Colonic mucosa (tissue), 4 donors: ENCODE measurements around the gene AFTPH. TPM values are rescaled to one million over a fixed set of nuclear protein-coding genes. Genes with fewer than 3 reads are reported as not detected.
A peak's percentile ranks its signal among the peaks of the same experiment; 100 is the strongest.

Source experiments
- DNase-seq: peaks from one replicate; pipeline ENCODE4 v3.0.0-alpha.2; 2020
- H3K27ac ChIP-seq: fragments of 200-600 bp; one replicate; pipeline ENCODE4 v1.8.0; 2021
- H3K27me3 ChIP-seq: fragments of 200-600 bp; one replicate; pipeline ENCODE4 v1.8.0; 2021
- H3K36me3 ChIP-seq: fragments of 200-600 bp; one replicate; pipeline ENCODE4 v1.8.0; 2021
- H3K4me1 ChIP-seq: fragments of 200-600 bp; one replicate; pipeline ENCODE4 v1.8.0; 2021; ENCODE audit warnings: mild to moderate bottlenecking
- H3K4me3 ChIP-seq: fragments of 200-600 bp; one replicate; pipeline ENCODE4 v1.8.0; 2021
- H3K9ac ChIP-seq, 2 donors: one replicate each; pipeline ENCODE4 v1.7.0; 2013; ENCODE audit warnings: control low read depth in 2 of 2, low read depth in 2 of 2, low read length in 2 of 2
- H3K9me3 ChIP-seq: fragments of 200-600 bp; one replicate; pipeline ENCODE4 v1.8.0; 2021
- intact Hi-C: fragments of 100-400 bp; cut with DNase I; formaldehyde crosslinking; loops from one replicate; pipeline ENCODE4 v1.14.1; 2022
- total RNA-seq, 2 donors: library from RNA; stranded (reverse); fragmentation: NEBNext Ultra II Directional in 1 of 2; extraction: Animal tissue kit (Norgen Biotek cat#: 25700) in 1 of 2; gene quantifications; one replicate each; pipeline ENCODE4 v1.2.1, GENCODE V29; 2021
- TF ChIP-seq, protein P1 (sequence below): fragments of 200-600 bp; IDR thresholded peaks from one replicate; pipeline ENCODE4 v1.8.0; 2022; ENCODE audit warnings: antibody characterized with exemption, mild to moderate bottlenecking
- donor health status: healthy.
- donor health status: DM: no; HTN: no; CAD: no.
- donor health status: DM: no; HTN: no; CAD: no.

AFTPH gene
- total RNA-seq, 2 donors from 2014 or later: 49.4 to 67.3 TPM

- intact Hi-C loops: no loop called here
- TF ChIP-seq, protein P1, sequence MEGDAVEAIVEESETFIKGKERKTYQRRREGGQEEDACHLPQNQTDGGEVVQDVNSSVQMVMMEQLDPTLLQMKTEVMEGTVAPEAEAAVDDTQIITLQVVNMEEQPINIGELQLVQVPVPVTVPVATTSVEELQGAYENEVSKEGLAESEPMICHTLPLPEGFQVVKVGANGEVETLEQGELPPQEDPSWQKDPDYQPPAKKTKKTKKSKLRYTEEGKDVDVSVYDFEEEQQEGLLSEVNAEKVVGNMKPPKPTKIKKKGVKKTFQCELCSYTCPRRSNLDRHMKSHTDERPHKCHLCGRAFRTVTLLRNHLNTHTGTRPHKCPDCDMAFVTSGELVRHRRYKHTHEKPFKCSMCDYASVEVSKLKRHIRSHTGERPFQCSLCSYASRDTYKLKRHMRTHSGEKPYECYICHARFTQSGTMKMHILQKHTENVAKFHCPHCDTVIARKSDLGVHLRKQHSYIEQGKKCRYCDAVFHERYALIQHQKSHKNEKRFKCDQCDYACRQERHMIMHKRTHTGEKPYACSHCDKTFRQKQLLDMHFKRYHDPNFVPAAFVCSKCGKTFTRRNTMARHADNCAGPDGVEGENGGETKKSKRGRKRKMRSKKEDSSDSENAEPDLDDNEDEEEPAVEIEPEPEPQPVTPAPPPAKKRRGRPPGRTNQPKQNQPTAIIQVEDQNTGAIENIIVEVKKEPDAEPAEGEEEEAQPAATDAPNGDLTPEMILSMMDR: no peak
- DNase-seq: no peak
- no peaks in the 10 kb centered on the region for H3K27me3 ChIP-seq
- no peaks in the 10 kb centered on the region for H3K4me1 ChIP-seq
- no peaks in the 10 kb centered on the region for H3K9me3 ChIP-seq
- H3K4me3 ChIP-seq: no peak overlapping the region
- H3K9ac ChIP-seq: no peak overlapping the region
- H3K36me3 ChIP-seq: no peaks in the 10 kb centered on the region
- no peak overlapping the region for H3K27ac ChIP-seq
These were observed 34.4 kb downstream of the AFTPH start for GRCh38 chr2:64558445-64559081.

DNA sequence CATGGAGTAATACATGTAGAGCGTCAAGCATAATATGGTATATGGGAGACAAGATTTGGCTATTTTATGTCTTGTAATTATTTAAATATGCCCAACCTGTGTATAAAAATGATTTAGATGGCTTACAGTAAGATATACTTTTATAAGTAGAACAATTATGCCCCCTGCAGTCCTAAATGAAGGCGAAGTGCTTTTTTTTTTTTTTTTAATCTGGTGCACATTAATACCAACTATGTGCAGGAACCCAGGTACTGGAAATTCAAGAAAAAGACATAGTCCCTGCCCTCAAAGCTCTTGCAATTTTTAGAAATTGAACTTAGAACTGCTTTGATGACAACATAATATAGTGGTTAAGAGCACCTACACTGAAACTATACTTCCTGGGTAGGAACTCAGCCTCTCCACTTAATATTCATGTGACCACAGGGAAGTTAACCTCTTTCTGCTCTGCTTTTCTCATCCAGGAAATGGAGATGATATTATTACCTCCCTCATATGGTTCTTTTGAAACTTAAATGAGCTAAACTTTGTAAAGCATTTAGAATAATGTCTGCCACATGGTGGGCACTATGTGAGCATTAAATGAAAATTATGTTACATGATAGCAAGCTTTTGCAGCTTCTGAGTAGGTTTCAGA lies 38.1 kb downstream of the AFTPH start:
- H3K27me3 ChIP-seq: no peaks in the 10 kb centered on the region
- no peak overlapping the region for H3K4me3 ChIP-seq
- intact Hi-C loops: loop anchor here (5.0 kb wide), 1 partner anchor 40 kb away; the partner anchor contains the start of gene AFTPH
- no peaks in the 10 kb centered on the region for H3K36me3 ChIP-seq
- no peak overlapping the region for H3K27ac ChIP-seq
- H3K9me3 ChIP-seq: no peaks in the 10 kb centered on the region
- H3K4me1 ChIP-seq: no peaks in the 10 kb centered on the region
- TF ChIP-seq, protein P1: peak; percentile 34
- no peak overlapping the region for H3K9ac ChIP-seq
- DNase-seq: no peak

- intact Hi-C loops: loop anchor here (5.0 kb wide), 1 partner anchor 41 kb away; the partner anchor contains the start of gene AFTPH
- DNase-seq: no peak
These were observed 39.4 kb downstream of the AFTPH start for GRCh38 chr2:64563436-64563938.

DNA sequence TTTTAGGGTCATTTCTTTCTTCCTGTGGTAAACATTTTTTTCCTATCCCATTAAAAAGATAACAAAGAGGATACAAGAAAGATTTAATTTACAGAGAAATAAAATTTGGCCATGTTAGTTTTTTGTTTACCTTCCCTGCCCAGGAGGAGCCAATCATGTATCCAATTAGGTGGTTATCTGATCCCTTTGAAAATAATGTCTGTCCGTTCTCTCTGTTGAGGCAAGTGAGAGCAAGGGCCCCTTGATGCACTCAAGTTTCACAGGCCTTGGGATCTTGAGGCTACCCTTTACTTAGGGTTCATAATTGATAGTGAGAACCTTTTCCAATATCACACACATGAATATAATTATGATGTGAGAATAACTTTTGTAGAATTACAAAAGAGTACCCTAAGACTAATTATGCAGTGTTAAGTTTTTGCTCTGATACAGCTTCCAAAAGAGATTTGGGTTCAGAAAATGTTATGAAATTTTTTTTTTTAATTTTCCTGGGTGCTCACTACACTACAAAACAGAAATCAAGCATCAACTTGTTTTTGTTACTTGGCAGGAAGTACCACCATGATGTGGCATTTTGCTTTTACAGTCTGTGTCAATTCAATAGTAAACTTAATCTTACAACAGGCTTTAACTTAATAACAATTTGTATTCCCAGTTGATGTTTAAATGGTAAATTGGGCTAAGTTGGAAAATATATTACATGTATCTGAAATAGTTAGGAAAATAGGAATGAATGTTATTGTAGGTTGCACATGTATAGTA lies 42.0 kb downstream of the AFTPH start:
- no peak overlapping the region for H3K27ac ChIP-seq

More at GRCh38 chr2:64563436-64563938, 39.4 kb downstream of the AFTPH start:
- Histone ChIP-seq H3K9ac (no peak overlapping the region), H3K36me3 (no peaks in the 10 kb centered on the region), H3K27me3 (no peaks in the 10 kb centered on the region), H3K9me3 (no peaks in the 10 kb centered on the region), H3K27ac (no peak overlapping the region), H3K4me3 (no peak overlapping the region), H3K4me1 (no peaks in the 10 kb centered on the region)
- TF ChIP-seq, protein P1: no peak

DNA sequence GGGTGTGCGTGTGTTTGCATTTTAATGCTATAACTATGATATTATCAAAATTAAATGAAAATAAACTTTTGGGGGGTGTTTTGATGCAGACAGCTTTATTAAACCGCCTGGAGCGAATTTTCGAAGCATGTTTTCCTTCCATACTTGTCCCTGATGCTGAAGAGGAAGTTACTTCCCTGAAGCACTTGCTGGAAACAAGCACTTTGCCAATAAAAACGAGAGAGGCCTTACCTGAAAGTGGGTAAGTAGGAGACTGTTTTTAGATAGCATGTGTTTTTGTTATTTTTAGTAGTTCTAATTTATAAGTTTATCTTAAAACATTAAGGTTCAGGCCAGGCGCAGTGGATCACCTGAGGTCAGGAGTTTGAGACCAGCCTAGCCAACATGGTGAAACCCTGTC lies 43.3 kb downstream of the AFTPH start:
- H3K4me3 ChIP-seq: no peak overlapping the region
- intact Hi-C loops: no loop called here
- DNase-seq: no peak
- no peak overlapping the region for H3K27ac ChIP-seq
- H3K9me3 ChIP-seq: peaks cover 3% of the 10 kb centered on the region
- no peaks in the 10 kb centered on the region for H3K4me1 ChIP-seq
- H3K9ac ChIP-seq: no peak overlapping the region
- TF ChIP-seq, protein P1: no peak
- no peaks in the 10 kb centered on the region for H3K36me3 ChIP-seq
- H3K27me3 ChIP-seq: no peaks in the 10 kb centered on the region

More for the DNA sequence above, 42.0 kb downstream of the AFTPH start:
- Histone ChIP-seq H3K4me3 (no peak overlapping the region), H3K27me3 (no peaks in the 10 kb centered on the region), H3K36me3 (no peaks in the 10 kb centered on the region), H3K4me1 (no peaks in the 10 kb centered on the region), H3K9me3 (peaks cover 3% of the 10 kb centered on the region), H3K9ac (no peak overlapping the region)
- intact Hi-C loops: no loop called here
- no peak for DNase-seq
- TF ChIP-seq, protein P1: no peak
